Right atrium auricular region (tissue), 2 donors: ENCODE results near the gene DNAH7. TPM values are rescaled to one million over a fixed set of nuclear protein-coding genes. Genes with fewer than 3 reads are reported as not detected.

ENCODE experiments used
- DNase-seq: peaks from one replicate; pipeline ENCODE4 v3.0.0-alpha.2; 2019; ENCODE audit warnings: low spot score
- H3K27ac ChIP-seq, 2 donors: fragments of 200-600 bp; sonication (generic); 1 replicate in 1 of 2; 2 replicates in 1 of 2; pipeline ENCODE4 v1.5.1; 2016 to 2019
- H3K27me3 ChIP-seq, 2 donors: fragments of 200-600 bp; sonication (generic); one replicate each; pipeline versions ENCODE4 v1.5.1 to v1.6.0; 2017 to 2019
- H3K36me3 ChIP-seq: fragments of 200-600 bp; sonication (generic); one replicate; pipeline ENCODE4 v1.5.1; 2016
- H3K4me1 ChIP-seq, 2 donors: fragments of 200-600 bp; sonication (generic); one replicate each; pipeline versions ENCODE4 v1.5.1 to v1.6.0; 2017 to 2019
- H3K4me3 ChIP-seq, 2 donors: fragments of 200-600 bp; sonication (generic); 1 replicate in 1 of 2; 2 replicates in 1 of 2; pipeline ENCODE4 v1.5.1; 2017 to 2019; ENCODE audit warnings: mild to moderate bottlenecking in 1 of 2, moderate library complexity in 1 of 2
- H3K9me3 ChIP-seq, 2 donors: fragments of 200-600 bp; sonication (generic); one replicate each; pipeline ENCODE4 v1.5.1; 2019
- CTCF ChIP-seq, 2 donors: fragments of 200-600 bp; sonication (generic); IDR thresholded peaks; one replicate each; pipeline ENCODE4 v1.5.1; 2019; ENCODE audit warnings: antibody characterized with exemption in 2 of 2
- total RNA-seq, 2 donors: library from RNA; depleted of rRNA; stranded (reverse); fragments of >200 nt; gene quantifications; one replicate each; pipeline ENCODE4 v1.1.0, GENCODE V29; 2016

The DNAH7 gene
- total RNA-seq, 2 donors from 2014 or later: 0.16 to 0.52 TPM

DNA sequence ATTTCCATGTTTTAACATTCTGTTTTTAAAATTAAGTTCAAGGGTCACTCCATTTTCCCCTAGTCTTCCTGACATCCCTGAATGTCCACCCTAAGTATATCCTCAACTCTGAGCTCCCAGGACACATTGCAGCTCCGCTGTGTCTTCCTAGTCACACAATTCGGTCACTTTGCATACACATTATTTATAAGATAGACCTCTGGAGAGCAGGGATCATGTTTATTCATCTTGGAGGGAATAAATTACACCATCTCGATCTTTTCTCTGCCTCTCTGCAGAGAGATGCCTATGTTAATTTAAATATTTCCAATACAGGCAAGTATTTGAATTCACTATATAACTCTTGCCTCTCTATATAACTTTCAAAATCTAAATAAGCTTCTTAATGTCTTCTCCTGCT is 245.4 kb downstream of the DNAH7 start:
- no peak for TF ChIP-seq CTCF (IDR thresholded peaks at IDR 0.05)
- H3K4me1 ChIP-seq: no peaks in the 10 kb centered on the region
- H3K4me3 ChIP-seq: no peak overlapping the region
- H3K36me3 ChIP-seq: no peaks in the 10 kb centered on the region
- no peak for DNase-seq
- no peaks in the 10 kb centered on the region for H3K27me3 ChIP-seq
- H3K27ac ChIP-seq: no peak overlapping the region
- H3K9me3 ChIP-seq: no peaks in the 10 kb centered on the region

DNA sequence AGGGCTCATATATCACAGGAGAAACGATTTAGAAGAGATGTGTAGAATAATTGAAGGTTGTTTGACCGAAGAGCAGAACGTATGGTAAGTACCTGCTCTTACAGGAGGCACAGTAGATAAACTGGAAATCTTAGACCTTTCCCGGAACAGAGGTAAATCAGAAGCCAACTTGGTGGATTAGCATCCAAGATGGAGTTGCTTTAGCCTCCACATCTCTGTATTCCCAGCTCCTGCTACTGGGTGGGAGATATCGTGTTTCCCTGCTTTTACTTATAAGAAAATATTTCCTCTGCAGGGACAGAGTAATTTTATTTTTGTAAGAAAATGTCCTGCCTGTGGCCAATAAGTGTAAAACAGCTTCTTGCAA is 247.1 kb downstream of the DNAH7 start:
- no peak for TF ChIP-seq CTCF (IDR thresholded peaks at IDR 0.05)
- Histone ChIP-seq H3K36me3 (no peaks in the 10 kb centered on the region), H3K27me3 (no peaks in the 10 kb centered on the region), H3K4me1 (no peaks in the 10 kb centered on the region), H3K27ac (no peak overlapping the region), H3K4me3 (no peak overlapping the region), H3K9me3 (no peaks in the 10 kb centered on the region)
- DNase-seq: no peak

GRCh38 chr2:195820867-195821565 is 247.6 kb downstream of the DNAH7 start:
- H3K9me3 ChIP-seq: no peaks in the 10 kb centered on the region
- TF ChIP-seq CTCF (IDR thresholded peaks at IDR 0.05): no peak
- no peaks in the 10 kb centered on the region for H3K4me1 ChIP-seq
- DNase-seq: no peak
- no peak overlapping the region for H3K27ac ChIP-seq
- H3K36me3 ChIP-seq: no peaks in the 10 kb centered on the region
- H3K27me3 ChIP-seq: no peaks in the 10 kb centered on the region
- H3K4me3 ChIP-seq: no peak overlapping the region

GRCh38 chr2:195820373-195820772 is 248.3 kb downstream of the DNAH7 start:
- no peak overlapping the region for H3K27ac ChIP-seq
- H3K27me3 ChIP-seq: no peaks in the 10 kb centered on the region
- H3K36me3 ChIP-seq: no peaks in the 10 kb centered on the region
- DNase-seq: no peak
- no peaks in the 10 kb centered on the region for H3K4me1 ChIP-seq
- TF ChIP-seq CTCF (IDR thresholded peaks at IDR 0.05): no peak
- H3K4me3 ChIP-seq: no peak overlapping the region
- H3K9me3 ChIP-seq: no peaks in the 10 kb centered on the region

DNA sequence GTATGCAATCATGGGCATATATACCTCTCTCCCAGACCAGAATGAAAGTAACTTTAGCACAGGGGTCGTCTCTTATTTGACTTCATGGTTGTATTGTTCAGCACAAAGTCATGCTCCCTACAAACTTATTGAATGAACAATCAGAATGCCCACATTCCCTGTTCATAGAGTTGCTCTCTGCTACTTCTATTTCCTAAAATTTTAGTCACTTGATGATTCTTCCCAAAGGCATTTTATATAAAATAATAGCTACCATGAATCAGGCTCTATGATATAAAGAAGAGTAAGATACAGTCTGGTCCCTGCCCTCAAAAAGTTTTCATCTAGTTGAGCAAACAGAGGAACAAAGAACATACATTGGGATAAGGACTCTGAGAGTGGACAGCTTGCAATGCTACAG is 249.4 kb downstream of the DNAH7 start:
- H3K4me1 ChIP-seq: no peaks in the 10 kb centered on the region
- H3K4me3 ChIP-seq: no peak overlapping the region
- H3K36me3 ChIP-seq: no peaks in the 10 kb centered on the region
- no peaks in the 10 kb centered on the region for H3K27me3 ChIP-seq
- TF ChIP-seq CTCF (IDR thresholded peaks at IDR 0.05): no peak
- no peak for DNase-seq
- no peak overlapping the region for H3K27ac ChIP-seq
- no peaks in the 10 kb centered on the region for H3K9me3 ChIP-seq

GRCh38 chr2:195818526-195818925 is 250.1 kb downstream of the DNAH7 start:
- Histone ChIP-seq H3K27me3 (no peaks in the 10 kb centered on the region), H3K9me3 (no peaks in the 10 kb centered on the region), H3K4me1 (no peaks in the 10 kb centered on the region), H3K27ac (no peak overlapping the region), H3K4me3 (no peak overlapping the region), H3K36me3 (no peaks in the 10 kb centered on the region)
- DNase-seq: no peak
- TF ChIP-seq CTCF (IDR thresholded peaks at IDR 0.05): no peak
